NCI-H146 treated with DMSO at 0.1 percent for 48 hours (cell line): Measurements from ENCODE around the gene DAGLB.

Experiments
- DNase-seq: peaks from one replicate; lab custom pipeline; 2025; ENCODE audit not compliant: unreplicated experiment; lab: John Stamatoyannopoulos, UW

Gene DAGLB

GRCh38 chr7:6432781-6433180 is 15.0 kb downstream of the DAGLB start:
- DNase-seq: no peak

- DNase-seq: no peak
Observed at GRCh38 chr7:6430974-6431373, 16.8 kb downstream of the DAGLB start.

GRCh38 chr7:6430271-6430940 is 17.3 kb downstream of the DAGLB start:
- DNase-seq: no peak

- DNase-seq: no peak
Observed at GRCh38 chr7:6425948-6426347, 21.8 kb downstream of the DAGLB start.

GRCh38 chr7:6423942-6424701 is 23.6 kb downstream of the DAGLB start:
- DNase-seq: no peak

- no peak for DNase-seq
Observed at GRCh38 chr7:6422926-6423632, 24.7 kb downstream of the DAGLB start.

GRCh38 chr7:6422095-6422494 is 25.7 kb downstream of the DAGLB start:
- no peak for DNase-seq

- DNase-seq: no peak
Observed at GRCh38 chr7:6420680-6421079, 27.1 kb downstream of the DAGLB start.

- no peak for DNase-seq
Observed at GRCh38 chr7:6419310-6419773, 28.4 kb downstream of the DAGLB start.

- DNase-seq: no peak
Observed at GRCh38 chr7:6417408-6417807, 30.3 kb downstream of the DAGLB start.

- no peak for DNase-seq
Observed at GRCh38 chr7:6416516-6417145, 31.1 kb downstream of the DAGLB start.

- DNase-seq: no peak
Observed at GRCh38 chr7:6413637-6414036, 34.1 kb downstream of the DAGLB start.

GRCh38 chr7:6409944-6410693 is 37.6 kb downstream of the DAGLB start:
- DNase-seq: no peak

- DNase-seq: no peak
Observed at GRCh38 chr7:6409091-6409490, 38.7 kb downstream of the DAGLB start.

GRCh38 chr7:6407434-6407833 is 40.3 kb downstream of the DAGLB start:
- no peak for DNase-seq

GRCh38 chr7:6406121-6406520 is 41.6 kb downstream of the DAGLB start:
- no peak for DNase-seq

GRCh38 chr7:6403907-6404306 is 43.8 kb downstream of the DAGLB start:
- DNase-seq: no peak

GRCh38 chr7:6402741-6403140 is 45.0 kb downstream of the DAGLB start:
- DNase-seq: no peak

- no peak for DNase-seq
Observed at GRCh38 chr7:6402041-6402440, 45.7 kb downstream of the DAGLB start.

GRCh38 chr7:6401536-6401935 is 46.2 kb downstream of the DAGLB start:
- no peak for DNase-seq
